ENCODE data around the gene PCSK6.

Gene PCSK6

DNA sequence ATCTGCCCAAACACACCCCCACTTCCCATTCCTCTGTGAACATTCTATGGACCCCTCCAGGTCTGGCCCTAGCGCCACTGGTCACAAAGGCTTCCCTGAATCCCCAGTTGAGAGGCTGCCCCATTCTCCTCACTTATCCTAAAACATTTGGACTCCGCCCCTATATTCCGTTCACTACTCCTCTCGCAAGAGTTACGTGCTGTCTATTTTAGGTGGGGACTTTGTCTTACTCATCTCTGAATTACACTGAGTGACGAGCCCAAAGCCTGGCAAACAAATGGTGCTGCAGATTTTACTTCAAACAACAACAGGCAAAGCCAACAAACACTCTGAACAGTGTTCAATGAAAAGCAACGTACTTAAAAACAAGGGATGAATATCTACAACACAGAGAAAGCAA lies 14.5 kb downstream of the PCSK6 start:
- no peak for DNase-seq (ENCODE audit: low read depth)
- no peak overlapping the region for H3K4me3 ChIP-seq (replicated peaks; ENCODE audit: low read depth, low read length)
- TF ChIP-seq, protein P1, sequence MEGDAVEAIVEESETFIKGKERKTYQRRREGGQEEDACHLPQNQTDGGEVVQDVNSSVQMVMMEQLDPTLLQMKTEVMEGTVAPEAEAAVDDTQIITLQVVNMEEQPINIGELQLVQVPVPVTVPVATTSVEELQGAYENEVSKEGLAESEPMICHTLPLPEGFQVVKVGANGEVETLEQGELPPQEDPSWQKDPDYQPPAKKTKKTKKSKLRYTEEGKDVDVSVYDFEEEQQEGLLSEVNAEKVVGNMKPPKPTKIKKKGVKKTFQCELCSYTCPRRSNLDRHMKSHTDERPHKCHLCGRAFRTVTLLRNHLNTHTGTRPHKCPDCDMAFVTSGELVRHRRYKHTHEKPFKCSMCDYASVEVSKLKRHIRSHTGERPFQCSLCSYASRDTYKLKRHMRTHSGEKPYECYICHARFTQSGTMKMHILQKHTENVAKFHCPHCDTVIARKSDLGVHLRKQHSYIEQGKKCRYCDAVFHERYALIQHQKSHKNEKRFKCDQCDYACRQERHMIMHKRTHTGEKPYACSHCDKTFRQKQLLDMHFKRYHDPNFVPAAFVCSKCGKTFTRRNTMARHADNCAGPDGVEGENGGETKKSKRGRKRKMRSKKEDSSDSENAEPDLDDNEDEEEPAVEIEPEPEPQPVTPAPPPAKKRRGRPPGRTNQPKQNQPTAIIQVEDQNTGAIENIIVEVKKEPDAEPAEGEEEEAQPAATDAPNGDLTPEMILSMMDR (IDR thresholded peaks at IDR 0.05; ENCODE audit: low read length, missing control alignments) = no peak

GRCh38 chr15:101474233-101474632 lies 15.3 kb downstream of the PCSK6 start:
- DNase-seq (ENCODE audit: low read depth) = no peak
- no peak overlapping the region for H3K4me3 ChIP-seq (replicated peaks; ENCODE audit: low read depth, low read length)
- TF ChIP-seq, protein P1 (IDR thresholded peaks at IDR 0.05; ENCODE audit: low read length, missing control alignments) = no peak

DNA sequence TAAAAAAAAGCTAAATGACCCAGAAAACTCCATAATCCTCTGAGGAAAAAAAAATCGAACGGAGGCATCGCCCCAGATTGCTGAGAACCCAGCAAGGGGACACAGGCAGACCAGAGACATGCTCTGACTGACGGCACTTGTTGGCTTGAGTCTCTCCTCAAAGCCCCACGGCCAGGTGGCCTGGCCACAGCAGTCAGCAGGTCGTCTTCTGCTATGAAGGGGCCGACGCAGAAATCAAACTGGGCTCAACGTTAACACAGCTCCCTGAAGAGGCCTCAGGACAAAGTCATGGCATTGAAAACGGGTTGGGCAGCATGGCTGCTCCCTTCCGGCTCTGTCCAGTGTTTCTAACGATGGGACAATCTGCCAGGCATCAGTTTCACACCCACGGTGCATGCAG lies 17.5 kb downstream of the PCSK6 start:
- TF ChIP-seq, protein P1 (IDR thresholded peaks at IDR 0.05; ENCODE audit: low read length, missing control alignments) = no peak
- no peak for DNase-seq (ENCODE audit: low read depth)
- no peak overlapping the region for H3K4me3 ChIP-seq (replicated peaks; ENCODE audit: low read depth, low read length)

GRCh38 chr15:101470548-101471239 lies 18.8 kb downstream of the PCSK6 start:
- TF ChIP-seq, protein P1 (IDR thresholded peaks at IDR 0.05; ENCODE audit: low read length, missing control alignments) = no peak
- no peak overlapping the region for H3K4me3 ChIP-seq (replicated peaks; ENCODE audit: low read depth, low read length)
- DNase-seq (ENCODE audit: low read depth) = no peak

- TF ChIP-seq, protein P1 (IDR thresholded peaks at IDR 0.05; ENCODE audit: low read length, missing control alignments) = no peak
- H3K4me3 ChIP-seq (replicated peaks; ENCODE audit: low read depth, low read length) = no peak overlapping the region
- DNase-seq (ENCODE audit: low read depth) = no peak
These were observed 19.8 kb downstream of the PCSK6 start for GRCh38 chr15:101469520-101470288.

DNA sequence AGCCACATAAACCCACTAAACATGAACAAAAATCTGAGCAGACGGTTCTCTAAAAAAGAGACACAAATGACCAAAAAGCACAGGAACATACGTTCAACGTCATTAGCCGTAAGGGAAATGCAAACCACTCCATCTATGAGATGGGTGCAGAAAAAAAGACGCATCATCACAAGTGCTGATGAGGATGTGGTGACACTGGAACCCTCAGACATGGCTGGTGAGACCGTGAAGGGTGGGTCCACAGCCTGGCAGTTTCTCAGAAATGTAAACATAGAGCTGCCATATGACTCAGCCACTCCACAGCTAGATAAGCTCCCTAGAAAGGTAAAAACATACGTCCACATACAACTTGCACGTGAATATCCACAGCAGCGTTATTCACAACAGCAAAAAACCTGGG lies 23.3 kb downstream of the PCSK6 start:
- H3K4me3 ChIP-seq (replicated peaks; ENCODE audit: low read depth, low read length) = no peak overlapping the region
- no peak for DNase-seq (ENCODE audit: low read depth)
- TF ChIP-seq, protein P1 (IDR thresholded peaks at IDR 0.05; ENCODE audit: low read length, missing control alignments) = no peak

All from fibroblast of pulmonary artery (primary cell).